IMR-90 (cell line): ENCODE results near the gene CEP41. TPM values are rescaled to one million over a fixed set of nuclear protein-coding genes. Genes with fewer than 3 reads are reported as not detected.

Experiments used
- ATAC-seq: fragments of 200-7000 bp; cut with Tn5 transposase; 2 replicates; pipeline ENCODE4 v1.9.1; 2020; ENCODE audit warnings: low read depth, mild to moderate bottlenecking, moderate library complexity
- BruUV-seq: library from RNA; stranded (reverse); fragments of 400-500 nt; replicated peaks from 2 replicates; lab custom pipeline; 2021; lab: Mats Ljungman, UMichigan
- CTCF ChIA-PET: fragments of 300-600 bp; formaldehyde crosslinking; extraction: SDS; loops from one replicate; lab custom pipeline; 2021; ENCODE audit warnings: antibody characterized with exemption; lab: Yijun Ruan, JAX
- POLR2A ChIA-PET: fragments of 300-600 bp; sonication (Branson Sonifier 250); formaldehyde crosslinking; loops from one replicate; lab custom pipeline; 2022; ENCODE audit warnings: antibody characterized with exemption; ENCODE audit not compliant: unreplicated experiment; lab: Charles Lee
- DNase-seq: peaks from one replicate; pipeline ENCODE4 v3.0.0; 2013
- H2AFZ ChIP-seq: replicated peaks from 2 replicates; pipeline ENCODE3; 2013; ENCODE audit warnings: low read length, mild to moderate bottlenecking; ENCODE audit not compliant: poor library complexity
- H2AK5ac ChIP-seq: 2 replicates; pipeline ENCODE4 v1.6.1; 2013; ENCODE audit warnings: low read depth, low read length, inconsistent platforms
- H2AK9ac ChIP-seq: replicated peaks from 2 replicates; pipeline ENCODE3; 2013; ENCODE audit warnings: mild to moderate bottlenecking, low read depth, low read length, moderate library complexity; ENCODE audit not compliant: poor library complexity
- H2BK120ac ChIP-seq: 2 replicates; pipeline ENCODE4 v1.6.1; 2013; ENCODE audit warnings: low read depth, low read length, inconsistent platforms
- H2BK15ac ChIP-seq: 3 replicates; pipeline ENCODE4 v1.6.1; 2013; ENCODE audit warnings: low read depth, low read length, inconsistent platforms
- H2BK20ac ChIP-seq: 2 replicates; pipeline ENCODE4 v1.6.1; 2013; ENCODE audit warnings: low read depth, mild to moderate bottlenecking, inconsistent platforms, low read length, moderate library complexity
- H2BK5ac ChIP-seq: 2 replicates; pipeline ENCODE4 v1.6.1; 2013; ENCODE audit warnings: mild to moderate bottlenecking, low read depth, low read length, inconsistent platforms; ENCODE audit not compliant: poor library complexity, severe bottlenecking
- H3K14ac ChIP-seq: replicated peaks from 2 replicates; pipeline ENCODE4 v1.6.1; 2013; ENCODE audit warnings: low read depth, low read length, inconsistent platforms
- H3K18ac ChIP-seq: 2 replicates; pipeline ENCODE4 v1.6.1; 2013; ENCODE audit warnings: low read depth, low read length, control low read depth
- H3K23ac ChIP-seq: 2 replicates; pipeline ENCODE4 v1.6.1; 2013; ENCODE audit warnings: low read depth, low read length, inconsistent platforms
- H3K27ac ChIP-seq: 2 replicates; pipeline ENCODE4 v1.5.1; 2013; ENCODE audit warnings: mild to moderate bottlenecking, control low read depth, low read length; ENCODE audit not compliant: insufficient read depth
- H3K27me3 ChIP-seq: 2 replicates; pipeline ENCODE4 v1.6.1; 2013; ENCODE audit warnings: low read length; ENCODE audit not compliant: control insufficient read depth, insufficient read depth
- H3K36me3 ChIP-seq: 2 replicates; pipeline ENCODE4 v1.6.1; 2013; ENCODE audit warnings: low read length, mixed read lengths; ENCODE audit not compliant: control insufficient read depth, insufficient read depth
- H3K4ac ChIP-seq: 2 replicates; pipeline ENCODE4 v1.6.1; 2013; ENCODE audit warnings: low read depth, low read length, inconsistent platforms
- H3K4me1 ChIP-seq: 2 replicates; pipeline ENCODE4 v1.6.1; 2013; ENCODE audit warnings: low read length, mixed read lengths; ENCODE audit not compliant: control insufficient read depth, insufficient read depth
- H3K4me2 ChIP-seq: 2 replicates; pipeline ENCODE4 v1.6.1; 2013; ENCODE audit warnings: low read depth, mild to moderate bottlenecking, control low read depth, low read length, moderate library complexity
- H3K4me3 ChIP-seq: 2 replicates; pipeline ENCODE4 v1.5.1; 2013; ENCODE audit warnings: low read depth, mild to moderate bottlenecking, control low read depth, low read length, moderate library complexity; ENCODE audit not compliant: insufficient read depth
- H3K56ac ChIP-seq: 2 replicates; pipeline ENCODE4 v1.6.1; 2013; ENCODE audit warnings: low read length, inconsistent platforms; ENCODE audit not compliant: insufficient read depth; ENCODE audit errors: extremely low read depth
- H3K79me1 ChIP-seq, 2 experiments: 2 replicates each; pipeline ENCODE4 v1.6.1; 2013; ENCODE audit warnings: low read length in 2 of 2, inconsistent platforms in 1 of 2, low read depth in 1 of 2
- H3K9ac ChIP-seq: 2 replicates; pipeline ENCODE4 v1.6.1; 2013; ENCODE audit warnings: low read depth, low read length, control low read depth
- H3K9me1 ChIP-seq: 2 replicates; pipeline ENCODE4 v1.6.1; 2013; ENCODE audit warnings: low read length, inconsistent platforms; ENCODE audit not compliant: insufficient read depth
- H3K9me3 ChIP-seq: 2 replicates; pipeline ENCODE4 v1.6.1; 2013; ENCODE audit warnings: low read length; ENCODE audit not compliant: control insufficient read depth, insufficient read depth
- H4K20me1 ChIP-seq: 2 replicates; pipeline ENCODE4 v1.6.1; 2013; ENCODE audit warnings: low read length, inconsistent platforms; ENCODE audit not compliant: insufficient read depth
- H4K5ac ChIP-seq: 2 replicates; pipeline ENCODE4 v1.6.1; 2013; ENCODE audit warnings: mild to moderate bottlenecking, low read depth, low read length, control low read depth
- H4K8ac ChIP-seq, 2 experiments: 2 replicates each; pipeline ENCODE4 v1.6.1; 2013; ENCODE audit warnings: low read depth in 2 of 2, low read length in 2 of 2, control low read depth in 1 of 2, inconsistent platforms in 1 of 2
- H4K91ac ChIP-seq: 2 replicates; pipeline ENCODE4 v1.6.1; 2013; ENCODE audit warnings: low read depth, low read length, inconsistent platforms; ENCODE audit not compliant: insufficient read depth
- BHLHE40 ChIP-seq: fragments of 150-350 bp; IDR thresholded peaks from 2 replicates; pipeline ENCODE4 v1.6.1; 2016; ENCODE audit warnings: mild to moderate bottlenecking, low read depth, low read length
- CEBPB ChIP-seq: IDR thresholded peaks from 2 replicates; pipeline ENCODE4 v1.6.1; 2012; ENCODE audit warnings: low read depth, low read length, improper control_type of control experiment
- CHD1 ChIP-seq: IDR thresholded peaks from 2 replicates; pipeline ENCODE4 v1.6.1; 2012; ENCODE audit warnings: low read depth, low read length, improper control_type of control experiment
- CTCF ChIP-seq: conservative IDR thresholded peaks from 2 replicates; pipeline ENCODE4 v1.5.1; 2012; ENCODE audit warnings: mild to moderate bottlenecking, low read depth, low read length, improper control_type of control experiment
- ELK1 ChIP-seq: fragments of 150-350 bp; IDR thresholded peaks from 2 replicates; pipeline ENCODE4 v1.6.1; 2016; ENCODE audit warnings: low read depth, mild to moderate bottlenecking, low read length, moderate library complexity, borderline replicate concordance
- FOS ChIP-seq: fragments of 150-350 bp; IDR thresholded peaks from 2 replicates; pipeline ENCODE4 v1.6.1; 2016; ENCODE audit warnings: low read depth, low read length
- MAFK ChIP-seq: IDR thresholded peaks from 2 replicates; pipeline ENCODE4 v1.6.1; 2012; ENCODE audit warnings: low read depth, low read length, improper control_type of control experiment
- MAZ ChIP-seq: IDR thresholded peaks from 2 replicates; pipeline ENCODE4 v1.6.1; 2012; ENCODE audit warnings: low read depth, mild to moderate bottlenecking, low read length, improper control_type of control experiment, moderate library complexity, borderline replicate concordance
- MXI1 ChIP-seq: IDR thresholded peaks from 2 replicates; pipeline ENCODE4 v1.6.1; 2012; ENCODE audit warnings: low read depth, mild to moderate bottlenecking, low read length, moderate library complexity, borderline replicate concordance
- NFE2L2 ChIP-seq: fragments of 150-350 bp; IDR thresholded peaks from 2 replicates; pipeline ENCODE4 v1.6.1; 2016; ENCODE audit warnings: low read depth, mild to moderate bottlenecking, low read length
- POLR2A ChIP-seq: IDR thresholded peaks from 2 replicates; pipeline ENCODE4 v1.6.1; 2012; ENCODE audit warnings: mild to moderate bottlenecking, low read depth, low read length
- RAD21 ChIP-seq: IDR thresholded peaks from 2 replicates; pipeline ENCODE4 v1.6.1; 2012; ENCODE audit warnings: low read length, improper control_type of control experiment
- RCOR1 ChIP-seq: IDR thresholded peaks from 2 replicates; pipeline ENCODE4 v1.6.1; 2012; ENCODE audit warnings: mild to moderate bottlenecking, low read length, improper control_type of control experiment; ENCODE audit not compliant: insufficient replicate concordance
- RFX5 ChIP-seq: IDR thresholded peaks from 2 replicates; pipeline ENCODE4 v1.8.0; 2012; ENCODE audit warnings: low read depth, mild to moderate bottlenecking, low read length, moderate library complexity
- SMC3 ChIP-seq: fragments of 150-350 bp; IDR thresholded peaks from 2 replicates; pipeline ENCODE4 v1.6.1; 2016; ENCODE audit warnings: low read depth, mild to moderate bottlenecking, antibody characterized with exemption, low read length, moderate library complexity
- USF2 ChIP-seq: fragments of 150-350 bp; IDR thresholded peaks from 2 replicates; pipeline ENCODE4 v1.6.1; 2017; ENCODE audit warnings: mild to moderate bottlenecking, antibody characterized with exemption, low read length, low read depth
- WGBS, 2 experiments: methylation state at CpG; one replicate each; pipeline versions ENCODE4 v1.1.5 to v1.1.7; 2013; ENCODE audit warnings: missing lambda C conversion rate in 2 of 2; ENCODE audit not compliant: insufficient read length in 1 of 2; ENCODE audit errors: extremely low coverage in 2 of 2; 5-methylcytosine and 5-hydroxymethylcytosine counted together
- dilution Hi-C: fragments of 300-500 bp; cut with HindIII; formaldehyde crosslinking; loops from one replicate; pipeline ENCODE4 v1.14.3; 2018; ENCODE audit warnings: low sequenced_read_pairs; ENCODE audit not compliant: unreplicated experiment
- in situ Hi-C: fragments of 300-500 bp; cut with MboI; formaldehyde crosslinking; loops from 3 replicates; pipeline ENCODE4 v1.14.3; 2019; ENCODE audit warnings: low sequenced_read_pairs, inconsistent platforms, mixed read lengths
- intact Hi-C: fragments of 100-400 bp; cut with micrococcal nuclease; formaldehyde crosslinking; loops from 2 replicates; pipeline ENCODE4 v1.10.0; 2022
- polyA plus RNA-seq, 3 experiments: library from polyadenylated mRNA; depleted of rRNA; stranded (reverse); fragments of >200 nt; gene quantifications; 2 replicates each; pipeline ENCODE4 v1.2.3, GENCODE V29; 2012; ENCODE audit warnings: low replicate concordance in 1 of 3
- total RNA-seq: library from RNA; depleted of rRNA; stranded (reverse); fragments of >200 nt; gene quantifications from 2 replicates; pipeline ENCODE4 v1.2.3, GENCODE V29; 2012

CEP41 gene
- total and polyA plus RNA-seq, 2 of the 4 experiments (the other 2 are of a cell fraction) = 12.2 to 21.9 TPM

- peaks cover 9 to 49% of the 10 kb centered on the region in 2 experiments for H3K79me1 ChIP-seq
- H3K18ac ChIP-seq = no peak overlapping the region
- in situ Hi-C loops (no loop called here), intact Hi-C loops (loop anchor here (5.0 kb wide), 1 partner anchor 59 kb away; the partner anchor contains the start of gene MEST), dilution Hi-C loops (no loop called here)
- peak overlapping the region; percentile 4; the same call in 1 of the 2 replicates for H4K5ac ChIP-seq
- H3K9me3 ChIP-seq = no peaks in the 10 kb centered on the region
- peak overlapping the region; percentile 7; the same call in 1 of the 2 replicates for H2AK5ac ChIP-seq
- H3K27ac ChIP-seq = no peak overlapping the region
- H2AK9ac ChIP-seq = no peak overlapping the region
- TF ChIP-seq SMC3 (no peak), ELK1 (no peak), NFE2L2 (no peak), RCOR1 (no peak), RAD21 (no peak), CEBPB (no peak), RFX5 (no peak), CHD1 (no peak), MAFK (no peak), POLR2A (no peak), MAZ (no peak), BHLHE40 (no peak), CTCF (no peak), MXI1 (no peak), USF2 (no peak), FOS (no peak)
- peaks cover 13% of the 10 kb centered on the region for H3K4me1 ChIP-seq
- no peak overlapping the region for H2BK20ac ChIP-seq
- no TSS peak for BruUV-seq
- no peak overlapping the region for H2BK15ac ChIP-seq
- H2AFZ ChIP-seq = no peak overlapping the region
- H4K8ac ChIP-seq = peak overlapping the region in 1 of 2 experiments; percentile 4; a peak in 1 of 4 replicates
- H4K20me1 ChIP-seq = no peaks in the 10 kb centered on the region
- POLR2A ChIA-PET = no interaction called here
- no peaks in the 10 kb centered on the region for H3K27me3 ChIP-seq
- no peak overlapping the region for H3K56ac ChIP-seq
- peak overlapping the region; percentile 14 for H2BK5ac ChIP-seq
- DNase-seq = peak; percentile 29
- no peak overlapping the region for H3K23ac ChIP-seq
- H3K4me2 ChIP-seq = no peak overlapping the region
- peak overlapping the region; percentile 8; the same call in 1 of the 2 replicates for H3K14ac ChIP-seq
- no peaks in the 10 kb centered on the region for H3K36me3 ChIP-seq
- ATAC-seq = no peak
- CTCF ChIA-PET = no interaction called here
- 0 out of 2 replicates have a peak overlapping the region, but pooled peaks have one; percentile 12 for H3K4ac ChIP-seq
- no peak overlapping the region for H3K9ac ChIP-seq
- H2BK120ac ChIP-seq = peak overlapping the region; percentile 1
- no peak overlapping the region for H3K4me3 ChIP-seq
- WGBS, 2 experiments = 62% methylated on average over 3 of the region's 3 CpGs; no CpG with 5 or more reads in 1 of the 2 experiments
- peaks cover 15% of the 10 kb centered on the region for H3K9me1 ChIP-seq
- H4K91ac ChIP-seq = no peak overlapping the region
These were observed 7.9 kb downstream of the CEP41 start for GRCh38 chr7:130432886-130433285.
